Measurements from ENCODE around the gene ELMO1.

ELMO1 gene

GRCh38 chr7:37398403-37398802, 50.3 kb downstream of the ELMO1 start:
- no peak for TF ChIP-seq CTCF (IDR thresholded peaks at IDR 0.05; ENCODE audit: control extremely low read depth, extremely low read depth, low read depth, missing control alignments)
- ChIA-PET CTCF (interaction anchor here (1.2 kb wide), 1 partner anchor 23 kb away, joined by 3 read pairs; no protein-coding TSS in a partner anchor), POLR2A (no interaction called here)
- no peak for DNase-seq (ENCODE audit: extremely low spot score)

- TF ChIP-seq CTCF (IDR thresholded peaks at IDR 0.05; ENCODE audit: control extremely low read depth, extremely low read depth, low read depth, missing control alignments): no peak
- ChIA-PET CTCF (no interaction called here), POLR2A (no interaction called here)
- no peak for DNase-seq (ENCODE audit: extremely low spot score)
Measured at GRCh38 chr7:37395618-37396259, 52.9 kb downstream of the ELMO1 start.

GRCh38 chr7:37394158-37394557, 54.5 kb downstream of the ELMO1 start:
- ChIA-PET CTCF (interaction anchor here (0.8 to 1.6 kb wide), 6 partner anchors 8 to 440 kb away, joined by 3 to 5 read pairs (median 3); no protein-coding TSS in a partner anchor), POLR2A (no interaction called here)
- DNase-seq (ENCODE audit: extremely low spot score): no peak
- TF ChIP-seq CTCF (IDR thresholded peaks at IDR 0.05; ENCODE audit: control extremely low read depth, extremely low read depth, low read depth, missing control alignments): no peak

- CTCF ChIA-PET: interaction anchor here (0.8 to 1.6 kb wide), 5 partner anchors 13 to 440 kb away, joined by 3 to 5 read pairs (median 3); no protein-coding TSS in a partner anchor
- no peak for TF ChIP-seq CTCF (IDR thresholded peaks at IDR 0.05; ENCODE audit: control extremely low read depth, extremely low read depth, low read depth, missing control alignments)
- DNase-seq (ENCODE audit: extremely low spot score): no peak
- POLR2A ChIA-PET: no interaction called here
Measured at GRCh38 chr7:37393476-37393875, 55.2 kb downstream of the ELMO1 start.

GRCh38 chr7:37392673-37393017, 56.0 kb downstream of the ELMO1 start:
- ChIA-PET CTCF (interaction anchor here (1.0 to 1.5 kb wide), 2 partner anchors 19 to 194 kb away, joined by 3 read pairs; no protein-coding TSS in a partner anchor), POLR2A (no interaction called here)
- DNase-seq (ENCODE audit: extremely low spot score): no peak
- TF ChIP-seq CTCF (IDR thresholded peaks at IDR 0.05; ENCODE audit: control extremely low read depth, extremely low read depth, low read depth, missing control alignments): no peak

GRCh38 chr7:37391791-37392672, 56.6 kb downstream of the ELMO1 start:
- CTCF ChIA-PET: interaction anchor here (0.9 to 1.5 kb wide), 3 partner anchors 18 to 178 kb away, joined by 3 read pairs; partner anchors contain the start of gene ELMO1
- POLR2A ChIA-PET: no interaction called here
- TF ChIP-seq CTCF (IDR thresholded peaks at IDR 0.05; ENCODE audit: control extremely low read depth, extremely low read depth, low read depth, missing control alignments): no peak
- no peak for DNase-seq (ENCODE audit: extremely low spot score)
